H1 (cell line): ENCODE results near the gene MAVS. TPM values are rescaled to one million over a fixed set of nuclear protein-coding genes. Genes with fewer than 3 reads are reported as not detected.

Experiments used
- CHD7 ChIP-seq: fragments of 300-600 bp; sonication (generic); IDR thresholded peaks from 2 replicates; pipeline ENCODE4 v1.7.1; 2012; ENCODE audit warnings: low read length, moderate library complexity, mild to moderate bottlenecking, inconsistent platforms; ENCODE audit not compliant: insufficient replicate concordance
- RBBP5 ChIP-seq: IDR thresholded peaks from 2 replicates; pipeline ENCODE4 v1.7.1; 2012; ENCODE audit warnings: low read depth, mild to moderate bottlenecking, inconsistent platforms, low read length, moderate library complexity, borderline replicate concordance
- polyA plus RNA-seq, 7 experiments: library from polyadenylated mRNA; depleted of rRNA in 3 of 7; stranded (reverse) in 5 of 7; unstranded in 2 of 7; fragments of >200 nt in 5 of 7; fragments of 200-250 nt in 2 of 7; gene quantifications; 1 replicate in 5 of 7; 2 replicates in 1 of 7; 4 replicates in 1 of 7; pipeline versions ENCODE4 v1.2.1 to v1.2.3, GENCODE V29; 2011 to 2013; ENCODE audit warnings: missing spikeins in 2 of 7, mixed read lengths in 2 of 7
- total RNA-seq: library from RNA; stranded (reverse); fragmentation: NEBNext Ultra II Directional; extraction: Animal tissue kit (Norgen Biotek cat#: 25700); gene quantifications from 2 replicates; pipeline ENCODE4 v1.2.1, GENCODE V29; 2021

MAVS gene
- total and polyA plus RNA-seq, 2 of the 8 experiments (the other 6 are each of a cell fraction or from before 2014, with no cell fraction given), result 9.9 to 24.3 TPM

- TF ChIP-seq CHD7 (no peak), RBBP5 (no peak)
Measured at GRCh38 chr20:3889489-3890397, 43.1 kb downstream of the MAVS start (continued).
